ENCODE results near the gene TMEM190. TPM values are rescaled to one million over a fixed set of nuclear protein-coding genes. Genes with fewer than 3 reads are reported as not detected.

The TMEM190 gene
- total RNA-seq, 1 experiment from 2014 or later, result not detected

DNA sequence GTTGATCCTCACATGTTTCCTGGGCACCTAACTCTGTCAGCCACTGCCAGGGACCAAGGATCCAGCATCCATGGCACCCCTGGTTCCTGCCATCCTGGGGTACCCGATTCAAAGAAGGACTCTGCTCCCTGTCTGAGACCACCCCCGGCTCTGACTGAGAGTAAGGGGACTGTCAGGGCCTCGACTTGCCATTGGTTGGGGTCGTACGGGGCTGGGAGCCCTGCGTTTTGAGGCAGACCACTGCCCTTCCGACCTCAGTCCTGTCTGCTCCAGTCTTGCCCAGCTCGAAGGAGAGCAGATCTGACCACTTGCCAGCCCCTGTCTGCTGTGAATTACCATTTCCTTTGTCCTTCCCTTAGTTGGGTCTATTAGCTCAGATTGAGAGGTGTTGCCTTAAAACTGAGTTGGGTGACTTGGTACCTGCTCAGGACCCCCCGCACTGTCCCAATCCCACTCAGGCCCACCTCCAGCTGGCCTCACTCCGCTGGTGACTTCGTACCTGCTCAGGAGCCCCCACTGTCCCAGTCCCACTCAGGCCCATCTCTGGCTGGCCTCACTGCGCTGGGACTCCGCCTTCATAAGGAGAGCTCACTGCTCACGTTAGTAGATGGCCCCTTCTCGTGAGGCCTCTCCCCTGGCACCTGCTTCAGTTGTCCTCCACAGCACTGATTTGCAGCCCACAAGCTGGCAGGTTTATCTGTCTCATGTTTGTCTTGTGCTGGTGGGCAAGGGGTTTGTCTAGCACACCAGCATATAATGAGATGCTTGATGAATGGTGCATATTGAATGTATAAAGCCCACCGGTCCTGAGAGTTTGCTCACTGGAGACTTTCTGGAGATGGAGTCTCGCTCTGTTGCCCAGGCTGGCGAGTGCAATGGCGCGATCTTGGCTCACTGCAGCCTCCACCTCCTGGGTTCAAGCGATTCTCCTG, 13.0 kb downstream of the TMEM190 start:
- H3K27me3 ChIP-seq (ENCODE audit: insufficient read depth, low read depth), result no peaks in the 10 kb centered on the region
- peaks cover 38% of the 10 kb centered on the region for H3K36me3 ChIP-seq (ENCODE audit: low read depth)
- BruUV-seq (replicated peaks), result no TSS peak
- peaks cover 64% of the 10 kb centered on the region for H4K20me1 ChIP-seq (ENCODE audit: insufficient read depth)
- CTCF ChIA-PET, result interaction anchor here (0.6 to 1.6 kb wide), 3 partner anchors 14 to 915 kb away, joined by 3 to 5 read pairs (median 4); partner anchors contain the start of gene NAT14
- intact Hi-C loops (cut with micrococcal nuclease; ENCODE audit: unreplicated experiment), result loop anchor here (10.0 kb wide), 1 partner anchor 225 kb away; the partner anchor contains the start of gene DNAAF3
- no peak for DNase-seq
- no peak overlapping the region for H2AFZ ChIP-seq
- H3K4me3 ChIP-seq, result no peak overlapping the region
- no peak overlapping the region for H3K4me2 ChIP-seq
- TF ChIP-seq CTCF (conservative IDR thresholded peaks at IDR 0.05) (no peak), EZH2 (IDR thresholded peaks at IDR 0.05; ENCODE audit: low read depth) (no peak)
- H3K79me2 ChIP-seq (ENCODE audit: low read depth), result peaks cover 49% of the 10 kb centered on the region
- H3K27ac ChIP-seq, result no peak overlapping the region
- POLR2A ChIA-PET (ENCODE audit: unreplicated experiment), result interaction anchor here (0.6 kb wide), 1 partner anchor 95 kb away, joined by 3 read pairs; no protein-coding TSS in a partner anchor
- no peaks in the 10 kb centered on the region for H3K9me2 ChIP-seq (ENCODE audit: insufficient read depth)
- peaks cover 23% of the 10 kb centered on the region for H3K4me1 ChIP-seq (replicated peaks; ENCODE audit: insufficient read depth)
- H3F3A ChIP-seq (ENCODE audit: insufficient read depth, low read depth), result peaks cover 84% of the 10 kb centered on the region
- H3K9me3 ChIP-seq (ENCODE audit: insufficient read depth, low read depth), result no peaks in the 10 kb centered on the region

GRCh38 chr19:55390461-55390880, 13.8 kb downstream of the TMEM190 start:
- peaks cover 45% of the 10 kb centered on the region for H3K79me2 ChIP-seq (ENCODE audit: low read depth)
- POLR2A ChIA-PET (ENCODE audit: unreplicated experiment), result interaction anchor here (0.5 kb wide), 1 partner anchor 22 kb away, joined by 12 read pairs; no protein-coding TSS in a partner anchor
- CTCF ChIA-PET, result interaction anchor here (0.6 to 1.0 kb wide), 2 partner anchors 77 to 916 kb away, joined by 3 to 5 read pairs; no protein-coding TSS in a partner anchor

More at GRCh38 chr19:55390461-55390880, 13.8 kb downstream of the TMEM190 start:
- H3K36me3 ChIP-seq (ENCODE audit: low read depth), result peaks cover 38% of the 10 kb centered on the region
- peaks cover 85% of the 10 kb centered on the region for H3F3A ChIP-seq (ENCODE audit: insufficient read depth, low read depth)
- no peaks in the 10 kb centered on the region for H3K9me3 ChIP-seq (ENCODE audit: insufficient read depth, low read depth)
- H3K4me2 ChIP-seq, result no peak overlapping the region
- H3K9me2 ChIP-seq (ENCODE audit: insufficient read depth), result no peaks in the 10 kb centered on the region
- H3K4me3 ChIP-seq, result no peak overlapping the region
- no peak overlapping the region for H3K27ac ChIP-seq
- peaks cover 23% of the 10 kb centered on the region for H3K4me1 ChIP-seq (replicated peaks; ENCODE audit: insufficient read depth)
- no peak for TF ChIP-seq EZH2 (IDR thresholded peaks at IDR 0.05; ENCODE audit: low read depth)
- no peak for TF ChIP-seq CTCF (conservative IDR thresholded peaks at IDR 0.05)
- DNase-seq, result no peak
- no peak overlapping the region for H2AFZ ChIP-seq
- intact Hi-C loops (cut with micrococcal nuclease; ENCODE audit: unreplicated experiment), result no loop called here
- peaks cover 64% of the 10 kb centered on the region for H4K20me1 ChIP-seq (ENCODE audit: insufficient read depth)
- BruUV-seq (replicated peaks), result no TSS peak
- H3K27me3 ChIP-seq (ENCODE audit: insufficient read depth, low read depth), result no peaks in the 10 kb centered on the region

Data from PC-9 (cell line).